ENCODE measurements around the gene OLFML2B. TPM values are rescaled to one million over a fixed set of nuclear protein-coding genes. Genes with fewer than 3 reads are reported as not detected.

Gene OLFML2B
- total RNA-seq, 2 donors from 2014 or later: 0.75 to 1.00 TPM

DNA sequence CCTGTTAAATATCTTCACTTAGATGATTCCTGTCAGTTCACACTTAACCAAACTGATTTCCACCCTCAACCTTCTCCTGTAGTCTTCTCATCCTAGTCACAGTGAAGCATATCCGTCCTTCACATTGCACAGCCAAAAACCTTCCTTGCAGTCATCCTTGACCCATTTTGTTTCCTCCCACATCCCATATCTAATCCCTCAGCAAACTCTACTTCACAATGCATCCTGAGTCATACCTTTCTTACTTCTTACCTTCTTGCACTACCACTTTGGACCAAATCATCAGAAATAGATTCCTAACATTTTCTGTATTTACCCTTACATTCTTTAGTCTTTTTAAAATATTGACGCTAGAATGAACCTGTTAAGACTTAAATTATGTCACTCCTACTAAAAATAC lies 86.9 kb downstream of the OLFML2B start:
- no peak overlapping the region for H3K27ac Mint-ChIP-seq
- H3K4me1 ChIP-seq (ENCODE audit: control insufficient read depth, insufficient read depth, low read length): no peaks in the 10 kb centered on the region
- no peaks in the 10 kb centered on the region for H3K9me3 ChIP-seq (ENCODE audit: control insufficient read depth, low read length)
- H3K4me3 ChIP-seq (ENCODE audit: low read length): no peak overlapping the region
- peaks cover 3% of the 10 kb centered on the region for H3K36me3 Mint-ChIP-seq (ENCODE audit: low read depth)
- WGBS, 2 experiments (ENCODE audit: insufficient coverage in 1 of 2, insufficient read length in 1 of 2): 92 to 100% methylated on average over 1 to 2 of the region's 2 CpGs
- H3K4me1 Mint-ChIP-seq: peaks cover 4% of the 10 kb centered on the region
- no peaks in the 10 kb centered on the region for H3K36me3 ChIP-seq (ENCODE audit: control insufficient read depth, insufficient read depth, low read length)
- H3K4me3 Mint-ChIP-seq: no peak overlapping the region
- H3K27me3 Mint-ChIP-seq (ENCODE audit: insufficient read depth): no peaks in the 10 kb centered on the region
- H3K27me3 ChIP-seq (ENCODE audit: control insufficient read depth, insufficient read depth, low read length, poor library complexity, severe bottlenecking): no peaks in the 10 kb centered on the region
- no peak overlapping the region for H3K27ac ChIP-seq (ENCODE audit: low read depth, low read length)
- no peaks in the 10 kb centered on the region for H3K9me3 Mint-ChIP-seq
- DNase-seq: no peak
- no peak overlapping the region for H3K9ac ChIP-seq (ENCODE audit: extremely low read depth, low read length, poor library complexity, severe bottlenecking)
- TF ChIP-seq, protein P1, sequence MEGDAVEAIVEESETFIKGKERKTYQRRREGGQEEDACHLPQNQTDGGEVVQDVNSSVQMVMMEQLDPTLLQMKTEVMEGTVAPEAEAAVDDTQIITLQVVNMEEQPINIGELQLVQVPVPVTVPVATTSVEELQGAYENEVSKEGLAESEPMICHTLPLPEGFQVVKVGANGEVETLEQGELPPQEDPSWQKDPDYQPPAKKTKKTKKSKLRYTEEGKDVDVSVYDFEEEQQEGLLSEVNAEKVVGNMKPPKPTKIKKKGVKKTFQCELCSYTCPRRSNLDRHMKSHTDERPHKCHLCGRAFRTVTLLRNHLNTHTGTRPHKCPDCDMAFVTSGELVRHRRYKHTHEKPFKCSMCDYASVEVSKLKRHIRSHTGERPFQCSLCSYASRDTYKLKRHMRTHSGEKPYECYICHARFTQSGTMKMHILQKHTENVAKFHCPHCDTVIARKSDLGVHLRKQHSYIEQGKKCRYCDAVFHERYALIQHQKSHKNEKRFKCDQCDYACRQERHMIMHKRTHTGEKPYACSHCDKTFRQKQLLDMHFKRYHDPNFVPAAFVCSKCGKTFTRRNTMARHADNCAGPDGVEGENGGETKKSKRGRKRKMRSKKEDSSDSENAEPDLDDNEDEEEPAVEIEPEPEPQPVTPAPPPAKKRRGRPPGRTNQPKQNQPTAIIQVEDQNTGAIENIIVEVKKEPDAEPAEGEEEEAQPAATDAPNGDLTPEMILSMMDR (conservative IDR thresholded peaks at IDR 0.05): no peak

DNA sequence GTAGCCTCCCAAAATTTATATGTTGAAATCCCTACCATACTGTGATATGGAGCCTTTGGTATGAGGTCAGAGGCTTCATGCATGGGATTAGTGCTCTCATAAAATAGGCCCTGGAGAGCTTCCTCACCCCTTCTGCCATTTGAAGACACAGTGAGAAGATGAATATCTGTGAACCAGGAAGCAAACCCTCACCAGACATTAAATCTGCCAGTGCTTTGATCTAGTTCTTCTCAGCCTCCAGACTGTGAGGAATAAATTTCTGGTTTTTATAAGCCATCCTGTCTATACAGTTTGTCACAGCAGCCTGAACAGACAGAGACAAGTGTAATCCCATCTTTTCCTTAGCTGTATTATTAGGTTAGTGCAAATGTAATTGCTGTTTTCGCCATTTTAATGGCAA lies 88.4 kb downstream of the OLFML2B start:
- no peak for DNase-seq
- Histone ChIP-seq H3K36me3 (ENCODE audit: control insufficient read depth, insufficient read depth, low read length) (no peaks in the 10 kb centered on the region), H3K27me3 (ENCODE audit: control insufficient read depth, insufficient read depth, low read length, poor library complexity, severe bottlenecking) (no peaks in the 10 kb centered on the region), H3K4me1 (ENCODE audit: control insufficient read depth, insufficient read depth, low read length) (no peaks in the 10 kb centered on the region), H3K9ac (ENCODE audit: extremely low read depth, low read length, poor library complexity, severe bottlenecking) (no peak overlapping the region), H3K4me3 (ENCODE audit: low read length) (no peak overlapping the region), H3K9me3 (ENCODE audit: control insufficient read depth, low read length) (no peaks in the 10 kb centered on the region), H3K27ac (ENCODE audit: low read depth, low read length) (no peak overlapping the region)
- Mint-ChIP-seq H3K27me3 (ENCODE audit: insufficient read depth) (no peaks in the 10 kb centered on the region), H3K9me3 (no peaks in the 10 kb centered on the region), H3K4me3 (no peak overlapping the region), H3K4me1 (no peaks in the 10 kb centered on the region), H3K27ac (no peak overlapping the region), H3K36me3 (ENCODE audit: low read depth) (peaks cover 3% of the 10 kb centered on the region)
- TF ChIP-seq, protein P1 (conservative IDR thresholded peaks at IDR 0.05): no peak
- WGBS, 2 experiments (ENCODE audit: insufficient coverage in 1 of 2, insufficient read length in 1 of 2): 100% methylated on average over 1 of the region's 1 CpG; no CpG with 5 or more reads in 1 of the 2 experiments

DNA sequence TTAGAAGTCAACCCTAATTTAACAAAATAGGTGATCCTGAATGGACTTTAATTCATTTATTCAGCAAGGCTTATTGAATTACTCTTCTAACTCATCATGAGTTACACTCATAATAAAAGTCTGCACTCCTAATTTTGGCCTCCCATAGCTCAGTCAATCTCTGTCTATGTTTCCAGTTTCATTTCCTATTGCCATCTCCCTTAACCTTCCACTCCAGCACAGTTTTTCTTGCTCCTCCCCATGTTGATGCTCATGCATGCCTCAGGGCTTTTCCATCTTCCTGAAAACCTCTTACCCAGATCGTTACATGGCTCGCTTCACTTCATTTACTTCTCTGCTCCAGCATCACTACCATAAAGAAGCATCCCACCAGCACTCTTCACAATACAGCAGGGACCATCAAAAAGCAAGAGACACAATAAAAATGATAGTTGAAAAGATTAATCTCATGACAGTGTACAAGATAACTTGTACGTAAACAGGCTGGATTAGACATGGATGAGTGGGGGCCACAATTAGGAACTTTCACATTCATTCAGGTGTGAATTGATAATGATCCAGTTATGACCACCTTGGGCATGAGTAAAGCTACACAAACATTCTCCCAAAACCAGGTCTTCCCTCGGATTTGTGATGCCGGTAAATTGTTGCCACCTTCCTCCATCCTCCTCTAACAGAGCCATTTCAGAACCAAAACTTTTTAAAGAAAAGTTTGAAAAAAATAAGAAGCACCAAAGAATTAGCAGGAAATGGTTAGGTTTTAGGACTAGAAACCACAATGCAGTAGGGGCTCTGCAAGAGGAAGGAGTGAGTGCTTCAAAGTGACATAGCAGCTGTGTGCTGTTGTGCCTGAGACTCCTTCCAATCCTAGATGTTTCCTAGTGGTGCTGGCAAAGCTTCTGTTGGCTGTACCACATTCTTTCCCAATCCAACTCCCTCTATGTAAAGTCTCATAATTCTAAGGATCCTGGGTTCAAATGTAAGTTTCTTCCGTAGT lies 89.8 kb downstream of the OLFML2B start:
- 87 to 89% methylated on average over 4 to 6 of the region's 6 CpGs for WGBS, 2 experiments (ENCODE audit: insufficient coverage in 1 of 2, insufficient read length in 1 of 2)
- Histone ChIP-seq H3K4me3 (ENCODE audit: low read length) (no peak overlapping the region), H3K36me3 (ENCODE audit: control insufficient read depth, insufficient read depth, low read length) (no peaks in the 10 kb centered on the region), H3K27me3 (ENCODE audit: control insufficient read depth, insufficient read depth, low read length, poor library complexity, severe bottlenecking) (no peaks in the 10 kb centered on the region), H3K9ac (ENCODE audit: extremely low read depth, low read length, poor library complexity, severe bottlenecking) (no peak overlapping the region), H3K9me3 (ENCODE audit: control insufficient read depth, low read length) (no peaks in the 10 kb centered on the region), H3K4me1 (ENCODE audit: control insufficient read depth, insufficient read depth, low read length) (no peaks in the 10 kb centered on the region), H3K27ac (ENCODE audit: low read depth, low read length) (no peak overlapping the region)
- no peak overlapping the region for H3K4me3 Mint-ChIP-seq
- no peaks in the 10 kb centered on the region for H3K27me3 Mint-ChIP-seq (ENCODE audit: insufficient read depth)
- H3K27ac Mint-ChIP-seq: no peak overlapping the region
- peaks cover 3% of the 10 kb centered on the region for H3K36me3 Mint-ChIP-seq (ENCODE audit: low read depth)
- TF ChIP-seq, protein P1 (conservative IDR thresholded peaks at IDR 0.05): no peak
- H3K4me1 Mint-ChIP-seq: no peaks in the 10 kb centered on the region
- H3K9me3 Mint-ChIP-seq: no peaks in the 10 kb centered on the region
- no peak for DNase-seq

Other genes starting within 250 kb of the OLFML2B start
- gene NOS1AP, start 45.8 kb upstream of the OLFML2B start, total RNA-seq: 1 to 10 TPM; 4.8 to 5.9 TPM